CD4-positive, alpha-beta T cell treated with Interleukin-17A for 4 hours (primary cell): Measurements from ENCODE around the gene GCFC2.
"Not testable (repeated sequence)": the region's sequence is repeated elsewhere in the genome, so short reads cannot be mapped to it uniquely, and the experiment has no call there.

Experiments
- DNase-seq: peaks from one replicate; pipeline ENCODE4 v3.0.0-alpha.2; 2020; ENCODE audit warnings: mixed read lengths

The GCFC2 gene

DNA sequence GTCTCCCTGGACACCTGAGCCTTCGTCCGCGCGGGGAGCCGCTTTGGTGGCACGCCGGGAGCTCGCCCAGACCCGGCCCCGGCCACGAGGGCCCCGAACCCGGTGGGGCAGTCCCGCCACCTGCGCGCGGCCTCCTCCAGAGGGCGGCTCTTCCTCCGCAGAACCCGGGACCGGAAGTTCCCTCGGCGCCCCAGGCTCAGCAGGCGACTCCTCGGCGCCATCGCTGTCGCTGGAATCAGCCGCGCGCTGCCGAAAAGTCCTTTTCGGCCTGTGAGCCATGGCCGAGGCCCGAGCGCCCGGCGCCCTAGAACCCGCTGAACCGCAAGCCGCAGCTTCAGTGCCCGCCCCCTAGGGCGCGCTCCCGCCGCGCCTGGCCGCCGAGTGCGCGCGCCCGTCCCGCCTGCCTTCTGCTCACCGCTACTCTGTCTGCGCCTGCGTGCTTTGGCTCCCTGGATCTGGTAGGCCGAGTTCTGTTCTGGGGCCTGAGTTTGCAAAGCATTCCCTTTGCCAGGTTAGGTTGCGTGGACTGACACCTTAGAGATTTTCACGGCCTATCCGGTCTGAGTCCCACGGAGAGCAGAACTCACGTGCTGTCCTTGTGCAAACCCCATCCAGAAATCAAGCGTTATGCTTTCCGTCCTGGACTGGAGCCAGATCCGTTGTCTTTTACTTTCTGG lies at the start of gene GCFC2:
Gene GCFC2 (minus strand): TSS at position 339 of the 677 bp plus-strand sequence. CDS start 60 bp downstream, at position 279.
- peak; percentile 88 for DNase-seq

GRCh38 chr2:75752828-75753227 lies 42.1 kb upstream of the GCFC2 start:
- DNase-seq = no peak

- DNase-seq = no peak
Observed at GRCh38 chr2:75751824-75752468, 41.2 kb upstream of the GCFC2 start.

DNA sequence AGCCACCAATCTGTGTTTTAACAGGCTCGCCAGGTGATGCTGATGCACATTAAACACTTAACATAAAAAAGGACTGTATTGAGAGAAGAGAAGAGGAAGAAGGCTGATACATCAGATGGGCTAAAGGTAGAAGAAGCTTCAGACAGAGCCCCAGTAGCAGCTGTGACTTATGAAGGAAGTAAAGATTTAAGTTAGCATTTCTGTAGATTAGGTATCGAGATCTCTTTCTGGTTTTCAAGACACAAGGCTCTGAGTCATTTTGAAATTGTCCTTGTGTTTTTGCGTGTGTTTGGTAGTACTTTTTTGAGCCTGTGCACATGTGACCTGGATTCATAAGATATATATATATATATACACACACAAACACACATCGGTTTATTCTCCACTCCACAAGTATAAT lies 40.6 kb upstream of the GCFC2 start:
- DNase-seq = no peak

GRCh38 chr2:75737961-75738360 lies 27.2 kb upstream of the GCFC2 start:
- no peak for DNase-seq

DNA sequence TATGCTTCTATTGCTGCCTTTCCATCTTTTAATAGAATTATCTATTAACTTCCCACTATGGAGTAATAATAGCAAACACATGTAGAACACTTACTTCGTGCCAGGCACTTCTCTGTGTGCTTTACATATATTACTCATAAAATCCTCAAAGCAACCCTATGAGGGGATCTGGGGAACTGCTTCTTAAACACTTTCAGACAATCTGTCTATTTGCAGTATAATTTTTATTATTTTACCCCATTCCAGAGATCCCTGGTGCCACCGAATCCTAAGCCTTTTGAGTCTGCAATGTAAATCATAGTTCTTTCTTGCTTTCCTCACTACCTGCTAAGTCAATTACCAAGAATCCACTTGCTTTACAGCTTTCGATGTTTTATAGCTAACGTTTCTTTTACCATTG lies 25.6 kb upstream of the GCFC2 start:
- DNase-seq = no peak

GRCh38 chr2:75729861-75730260 lies 19.1 kb upstream of the GCFC2 start:
- DNase-seq = no peak

DNA sequence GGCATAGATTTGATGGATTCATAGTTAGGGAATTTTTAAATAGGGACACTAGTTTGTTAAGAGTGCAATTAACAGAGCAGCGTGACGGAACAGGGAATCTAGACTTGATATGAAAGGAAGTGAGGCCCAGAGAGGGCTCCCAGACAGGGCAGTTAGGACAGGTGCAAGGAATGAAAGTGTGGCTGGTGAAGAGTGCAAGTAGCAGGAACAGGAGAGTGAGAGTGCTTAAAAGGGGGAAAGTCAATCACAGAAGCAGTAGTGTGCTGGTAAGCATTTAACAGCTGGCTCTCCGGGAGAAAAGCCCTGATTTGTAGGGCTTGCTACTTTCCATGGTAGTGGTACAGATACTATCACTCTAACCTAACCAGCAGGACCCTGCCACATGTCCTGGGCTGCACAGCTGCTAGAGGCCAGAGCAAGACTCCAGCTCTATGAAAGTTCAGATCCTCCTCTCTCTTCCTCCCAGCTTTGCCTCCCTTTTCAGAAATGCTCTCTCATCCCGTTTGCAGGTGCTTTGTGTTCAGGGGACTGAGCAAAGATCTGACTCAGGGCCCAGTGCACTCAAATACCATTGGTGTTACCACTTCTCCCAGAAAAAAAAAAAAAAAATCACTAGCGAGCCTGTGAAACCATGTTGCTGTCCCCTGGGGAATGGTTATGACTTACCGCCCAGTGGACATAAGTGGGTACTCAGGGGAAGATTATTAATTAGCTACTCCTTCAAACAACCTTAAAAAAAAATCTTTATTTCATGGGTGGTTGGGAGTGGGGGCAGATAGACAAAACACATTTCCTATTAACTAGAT lies 18.1 kb upstream of the GCFC2 start:
- DNase-seq = no peak

- DNase-seq = no peak
Observed at GRCh38 chr2:75722687-75723086, 12.0 kb upstream of the GCFC2 start.

DNA sequence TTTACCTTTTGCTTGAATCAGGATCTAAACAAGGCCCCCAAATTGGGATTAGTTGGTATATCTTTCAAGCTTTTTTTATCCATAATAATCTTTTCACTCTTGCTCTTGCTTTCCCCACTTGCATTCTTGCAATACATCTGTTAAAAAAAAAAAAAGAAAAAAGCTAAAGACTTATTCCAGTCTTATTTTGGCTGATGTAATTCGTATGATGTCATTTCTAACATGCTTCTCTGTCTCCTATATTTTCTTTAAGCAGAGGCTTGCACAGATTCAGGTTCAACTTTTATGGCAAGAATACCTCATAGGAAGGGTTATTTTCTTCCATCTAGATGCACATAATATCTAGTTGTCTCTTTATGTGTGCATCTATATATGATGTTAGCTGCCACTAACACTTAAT lies 9.8 kb upstream of the GCFC2 start:
- DNase-seq = no peak

GRCh38 chr2:75719616-75720015 lies 8.9 kb upstream of the GCFC2 start:
- no peak for DNase-seq

DNA sequence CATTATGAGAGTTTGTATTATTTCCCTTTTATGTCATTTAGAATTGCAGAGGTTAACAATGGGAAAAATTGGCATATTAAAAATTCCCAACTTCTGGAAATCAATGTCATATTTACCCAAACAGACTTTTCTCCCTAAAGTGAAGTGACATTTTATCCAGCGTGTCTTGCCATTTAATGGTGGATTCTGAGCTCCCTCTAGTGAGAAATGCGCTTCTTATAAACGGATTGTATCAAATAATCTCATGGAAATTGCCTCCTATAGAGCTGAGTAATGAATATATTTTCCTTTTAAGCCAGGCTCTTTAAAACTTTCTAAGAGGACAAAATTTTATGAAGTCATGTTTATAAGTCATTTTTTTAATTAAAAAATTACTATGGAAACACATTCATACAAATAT lies 5.7 kb upstream of the GCFC2 start:
- no peak for DNase-seq

GRCh38 chr2:75711590-75711989 lies 875 bp upstream of the GCFC2 start:
- DNase-seq = not testable (repeated sequence)

- no peak for DNase-seq
Observed at GRCh38 chr2:75710220-75710576, 517 bp downstream of the GCFC2 start.

DNA sequence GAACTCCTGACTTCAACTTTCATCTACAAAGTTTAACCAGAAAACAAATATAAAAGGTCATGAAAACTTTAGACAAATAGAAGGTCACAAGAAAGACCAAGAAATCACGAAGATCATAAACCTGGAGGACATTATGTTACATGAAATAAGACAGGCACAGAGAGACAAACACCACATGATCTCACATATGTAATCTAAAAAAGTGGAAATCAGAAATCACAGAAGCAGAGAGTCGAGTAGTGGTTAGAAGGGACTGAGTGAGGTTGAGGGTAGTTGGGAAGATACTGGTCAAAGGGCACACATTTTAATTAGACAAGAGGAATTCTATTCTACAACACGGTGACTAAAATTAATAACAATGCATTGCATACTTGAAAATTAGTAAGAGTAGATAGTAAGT lies 1.4 kb downstream of the GCFC2 start:
- no peak for DNase-seq

DNA sequence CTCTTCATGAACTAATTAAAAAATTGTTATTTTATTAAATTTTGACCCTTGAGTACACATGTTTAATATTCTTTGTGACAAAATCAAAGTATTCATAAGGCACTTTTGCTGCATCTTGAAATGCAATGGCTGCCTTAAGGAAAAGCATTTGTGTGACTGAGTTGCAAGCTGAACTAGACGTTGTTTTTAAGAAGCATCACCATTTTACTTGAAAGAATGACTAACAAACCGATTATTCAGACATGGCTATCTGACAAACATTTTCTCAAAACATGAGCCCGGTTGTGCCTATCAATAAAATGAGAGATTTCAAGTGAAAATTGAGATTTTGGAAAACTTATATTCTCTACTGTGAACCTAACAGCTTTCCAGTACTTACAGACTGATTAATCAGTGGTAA lies 2.8 kb downstream of the GCFC2 start:
- no peak for DNase-seq

DNA sequence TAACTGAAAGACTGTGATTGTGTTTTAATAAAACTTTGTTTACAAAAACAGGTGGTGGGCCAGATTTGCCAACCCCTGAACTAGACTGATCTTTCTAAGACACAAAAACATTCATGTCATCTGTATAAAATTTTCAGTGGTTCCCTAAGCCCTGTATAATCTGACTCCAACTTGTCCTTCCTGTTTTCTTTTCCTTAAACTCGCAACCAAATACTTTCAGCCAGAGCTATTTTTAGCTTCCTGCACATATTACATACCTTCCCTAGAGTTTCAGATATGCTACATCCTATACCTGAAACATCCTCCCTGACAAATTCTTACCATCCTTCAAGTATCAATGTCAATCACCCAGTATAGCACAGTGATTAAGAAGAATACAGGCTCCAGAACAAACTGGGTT lies 4.8 kb downstream of the GCFC2 start:
- DNase-seq = no peak

- DNase-seq = no peak
Observed at GRCh38 chr2:75703589-75704287, 7.0 kb downstream of the GCFC2 start.

- no peak for DNase-seq
Observed at GRCh38 chr2:75702593-75702992, 8.1 kb downstream of the GCFC2 start.

DNA sequence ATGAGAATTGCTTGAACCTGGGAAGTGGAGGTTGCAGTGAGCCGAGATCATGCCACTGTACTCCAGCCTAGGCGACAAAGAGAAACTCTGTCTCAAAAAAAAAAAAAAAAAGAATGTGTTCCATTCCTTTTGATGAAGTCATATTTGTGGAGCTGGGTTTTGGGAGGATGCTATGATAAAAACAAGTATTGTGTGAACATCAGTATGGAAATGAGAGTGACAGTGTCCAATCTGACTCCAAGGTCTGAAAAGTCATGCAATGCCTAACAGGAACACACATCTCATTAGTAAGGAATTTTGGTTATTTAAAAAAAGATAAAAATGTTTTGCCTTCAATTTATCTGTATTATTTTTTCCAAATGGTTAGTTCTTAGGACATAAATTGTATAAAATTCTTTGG lies 11.8 kb downstream of the GCFC2 start:
- no peak for DNase-seq

DNA sequence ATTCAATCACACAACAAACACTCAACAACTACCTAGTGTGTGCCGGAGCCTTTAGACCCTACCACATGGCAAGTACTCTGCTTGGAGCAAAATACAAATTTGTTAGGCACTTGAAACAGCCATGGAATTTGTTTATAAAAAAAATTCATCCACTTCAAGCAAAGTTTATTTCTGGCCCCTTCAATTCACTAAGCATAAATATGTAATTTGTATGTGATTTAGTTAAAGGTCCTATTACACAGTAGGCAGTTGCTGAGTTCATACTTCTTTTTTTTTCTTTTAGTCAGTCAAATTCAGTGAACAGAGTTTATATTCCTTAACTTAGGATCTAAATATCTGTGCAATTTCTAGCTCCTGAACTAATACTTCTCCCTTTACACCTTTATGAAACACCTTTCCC lies 22.5 kb downstream of the GCFC2 start:
- DNase-seq = no peak

GRCh38 chr2:75683430-75683829 lies 27.3 kb downstream of the GCFC2 start:
- not testable (repeated sequence) for DNase-seq

DNA sequence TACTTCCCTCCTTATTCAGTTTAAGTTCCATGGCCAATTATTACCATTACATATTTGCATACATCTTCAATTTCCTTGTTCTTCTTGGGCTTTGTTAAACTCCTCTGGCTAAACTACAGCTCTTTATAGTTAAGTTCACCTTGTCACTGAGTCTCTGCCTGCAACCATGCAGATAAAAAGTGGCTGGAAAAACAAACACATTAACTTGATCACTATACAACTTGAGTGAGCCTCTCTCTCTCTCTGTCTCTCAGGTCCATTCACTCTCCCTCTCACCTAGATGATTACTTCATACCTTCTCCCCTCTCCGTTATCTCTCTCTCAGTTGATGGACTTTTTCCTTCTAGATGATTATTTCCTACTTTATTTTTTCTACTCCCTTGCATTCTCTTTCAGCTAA lies 30.3 kb downstream of the GCFC2 start:
- no peak for DNase-seq
